Osteocyte (in vitro differentiated cells): ENCODE results near the gene IMMP2L. TPM values are rescaled to one million over a fixed set of nuclear protein-coding genes. Genes with fewer than 3 reads are reported as not detected.

Source experiments
- DNase-seq: peaks from one replicate; pipeline ENCODE4 v3.0.0; 2021; ENCODE audit warnings: mixed read lengths; ENCODE audit not compliant: unreplicated experiment; ENCODE audit errors: extremely low spot score
- H3K27ac Mint-ChIP-seq: one replicate; pipeline ENCODE4 v1.8.0; 2021; ENCODE audit warnings: mild to moderate bottlenecking, mixed read lengths; ENCODE audit not compliant: unreplicated experiment
- H3K27me3 Mint-ChIP-seq: one replicate; pipeline ENCODE4 v1.8.0; 2021; ENCODE audit warnings: mixed read lengths; ENCODE audit not compliant: unreplicated experiment
- H3K36me3 Mint-ChIP-seq: one replicate; pipeline ENCODE4 v1.8.0; 2021; ENCODE audit warnings: mixed read lengths; ENCODE audit not compliant: unreplicated experiment
- H3K4me1 Mint-ChIP-seq: one replicate; pipeline ENCODE4 v1.8.0; 2021; ENCODE audit warnings: mixed read lengths; ENCODE audit not compliant: unreplicated experiment
- H3K4me3 Mint-ChIP-seq: one replicate; pipeline ENCODE4 v1.8.0; 2021; ENCODE audit warnings: mild to moderate bottlenecking, moderate library complexity, mixed read lengths; ENCODE audit not compliant: unreplicated experiment
- H3K9me3 Mint-ChIP-seq: one replicate; pipeline ENCODE4 v1.8.0; 2021; ENCODE audit warnings: mixed read lengths; ENCODE audit not compliant: unreplicated experiment
- total RNA-seq: library from RNA; stranded (reverse); gene quantifications from 2 replicates; pipeline ENCODE4 v1.2.1, GENCODE V29; 2021
- TF ChIP-seq, protein P1 (sequence below): fragments of 200-600 bp; sonication (generic); IDR thresholded peaks from 2 replicates; pipeline ENCODE4 v1.5.0; 2021; ENCODE audit warnings: antibody characterized with exemption, mild to moderate bottlenecking, moderate library complexity

The IMMP2L gene
- total RNA-seq, 1 donor from 2014 or later = 15.6 TPM

DNA sequence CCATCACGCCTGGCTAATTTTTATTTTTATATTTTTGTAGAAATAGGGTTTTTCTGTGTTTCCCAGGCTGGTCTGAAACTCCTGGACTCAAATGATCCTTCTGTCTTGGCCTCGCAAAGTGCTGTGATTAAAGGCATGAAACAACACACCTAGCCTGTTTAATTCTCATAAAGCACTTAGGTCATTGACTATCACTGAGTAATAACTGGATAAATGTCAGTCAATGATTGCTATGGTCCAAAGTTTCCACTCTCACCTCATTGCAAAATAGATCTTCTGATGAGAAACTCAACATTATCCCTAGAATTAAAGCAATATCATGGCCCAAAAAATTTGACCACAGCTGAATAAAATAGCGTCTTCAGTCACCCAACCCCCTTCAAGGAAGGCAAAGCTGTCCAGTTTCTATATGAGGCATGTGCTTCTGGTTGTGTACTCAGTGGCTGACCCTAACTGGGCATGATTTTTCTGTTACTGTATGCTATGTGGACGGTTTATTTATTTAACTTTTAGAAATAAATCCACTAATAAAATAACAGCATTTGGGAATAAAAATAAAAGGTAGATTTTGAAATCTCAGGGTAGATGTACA is 557.9 kb downstream of the IMMP2L start:
- TF ChIP-seq, protein P1, sequence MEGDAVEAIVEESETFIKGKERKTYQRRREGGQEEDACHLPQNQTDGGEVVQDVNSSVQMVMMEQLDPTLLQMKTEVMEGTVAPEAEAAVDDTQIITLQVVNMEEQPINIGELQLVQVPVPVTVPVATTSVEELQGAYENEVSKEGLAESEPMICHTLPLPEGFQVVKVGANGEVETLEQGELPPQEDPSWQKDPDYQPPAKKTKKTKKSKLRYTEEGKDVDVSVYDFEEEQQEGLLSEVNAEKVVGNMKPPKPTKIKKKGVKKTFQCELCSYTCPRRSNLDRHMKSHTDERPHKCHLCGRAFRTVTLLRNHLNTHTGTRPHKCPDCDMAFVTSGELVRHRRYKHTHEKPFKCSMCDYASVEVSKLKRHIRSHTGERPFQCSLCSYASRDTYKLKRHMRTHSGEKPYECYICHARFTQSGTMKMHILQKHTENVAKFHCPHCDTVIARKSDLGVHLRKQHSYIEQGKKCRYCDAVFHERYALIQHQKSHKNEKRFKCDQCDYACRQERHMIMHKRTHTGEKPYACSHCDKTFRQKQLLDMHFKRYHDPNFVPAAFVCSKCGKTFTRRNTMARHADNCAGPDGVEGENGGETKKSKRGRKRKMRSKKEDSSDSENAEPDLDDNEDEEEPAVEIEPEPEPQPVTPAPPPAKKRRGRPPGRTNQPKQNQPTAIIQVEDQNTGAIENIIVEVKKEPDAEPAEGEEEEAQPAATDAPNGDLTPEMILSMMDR = no peak
- H3K27me3 Mint-ChIP-seq = no peaks in the 10 kb centered on the region
- DNase-seq = no peak

DNA sequence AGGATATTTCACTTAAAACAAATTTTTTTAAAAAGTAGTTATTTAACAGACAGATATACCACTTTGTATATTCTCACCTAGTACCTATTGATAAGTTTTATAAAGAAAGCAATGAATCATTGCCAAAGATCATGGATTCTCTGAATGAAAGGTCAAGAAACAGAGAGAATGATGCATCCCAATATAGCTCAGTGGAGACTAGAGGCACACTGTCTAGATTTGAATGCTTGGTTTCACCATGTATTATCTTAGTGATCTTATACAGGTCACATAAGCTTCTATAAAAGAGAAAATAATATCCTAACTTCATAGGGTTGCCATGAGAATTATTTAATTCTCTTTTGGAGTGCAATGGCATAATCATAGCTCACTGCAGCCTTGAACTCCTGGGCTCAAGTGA is 558.4 kb downstream of the IMMP2L start:
- Mint-ChIP-seq H3K4me3 (no peak overlapping the region), H3K27me3 (no peaks in the 10 kb centered on the region), H3K9me3 (no peaks in the 10 kb centered on the region)

More for the DNA sequence above, 557.9 kb downstream of the IMMP2L start:
- Mint-ChIP-seq H3K4me3 (no peak overlapping the region), H3K9me3 (no peaks in the 10 kb centered on the region), H3K4me1 (no peaks in the 10 kb centered on the region), H3K36me3 (no peaks in the 10 kb centered on the region), H3K27ac (no peak overlapping the region)

DNA sequence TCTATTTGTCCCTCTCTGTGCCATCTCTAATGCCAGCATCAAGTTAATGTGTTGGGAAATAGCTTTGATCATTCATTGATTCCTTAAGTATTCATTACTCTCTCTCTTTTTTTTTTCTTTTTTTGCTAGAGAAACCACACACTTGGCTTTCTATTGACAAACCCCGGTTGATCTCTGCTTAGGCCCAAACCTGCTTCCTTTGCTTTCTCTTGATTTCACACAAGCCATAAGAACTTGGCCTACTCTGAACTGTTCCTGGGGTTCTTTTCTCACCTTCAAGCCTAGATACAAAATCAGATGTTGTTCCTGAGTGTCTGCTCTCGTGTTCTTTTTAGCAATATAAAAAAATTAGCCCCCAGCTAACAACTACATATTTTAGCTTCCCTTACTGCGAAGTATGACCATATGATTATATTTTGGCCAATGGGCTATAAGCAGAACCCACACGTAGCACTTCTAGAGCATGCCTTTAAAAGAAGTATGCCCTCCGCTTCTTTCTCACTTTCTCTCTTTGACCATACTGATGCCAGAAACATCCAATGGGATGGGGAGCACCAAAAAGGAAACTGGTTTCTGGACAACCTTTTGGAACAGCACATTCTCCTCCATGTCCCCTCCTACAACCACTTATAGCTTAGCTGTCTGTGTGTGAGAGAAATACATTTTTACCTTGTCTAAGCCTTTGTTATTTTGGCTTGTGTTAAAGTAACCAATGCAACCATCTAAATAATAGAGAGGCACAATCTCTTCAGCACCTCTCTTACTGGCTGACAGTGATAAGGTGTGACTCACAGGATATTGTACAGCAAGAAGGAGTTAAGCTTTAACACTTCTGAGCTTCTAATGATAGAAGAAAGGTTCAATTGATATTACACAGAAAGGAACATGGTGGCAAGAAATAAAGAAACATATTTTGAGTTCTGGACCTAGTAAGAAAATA is 568.0 kb downstream of the IMMP2L start:
- H3K4me1 Mint-ChIP-seq = no peaks in the 10 kb centered on the region
- H3K36me3 Mint-ChIP-seq = no peaks in the 10 kb centered on the region
- TF ChIP-seq, protein P1 = no peak
- no peak overlapping the region for H3K27ac Mint-ChIP-seq
- no peaks in the 10 kb centered on the region for H3K9me3 Mint-ChIP-seq
- no peaks in the 10 kb centered on the region for H3K27me3 Mint-ChIP-seq
- no peak for DNase-seq
- no peak overlapping the region for H3K4me3 Mint-ChIP-seq

More for the DNA sequence above, 558.4 kb downstream of the IMMP2L start:
- Mint-ChIP-seq H3K36me3 (no peaks in the 10 kb centered on the region), H3K4me1 (no peaks in the 10 kb centered on the region), H3K27ac (no peak overlapping the region)
- TF ChIP-seq, protein P1 = no peak
- no peak for DNase-seq

DNA sequence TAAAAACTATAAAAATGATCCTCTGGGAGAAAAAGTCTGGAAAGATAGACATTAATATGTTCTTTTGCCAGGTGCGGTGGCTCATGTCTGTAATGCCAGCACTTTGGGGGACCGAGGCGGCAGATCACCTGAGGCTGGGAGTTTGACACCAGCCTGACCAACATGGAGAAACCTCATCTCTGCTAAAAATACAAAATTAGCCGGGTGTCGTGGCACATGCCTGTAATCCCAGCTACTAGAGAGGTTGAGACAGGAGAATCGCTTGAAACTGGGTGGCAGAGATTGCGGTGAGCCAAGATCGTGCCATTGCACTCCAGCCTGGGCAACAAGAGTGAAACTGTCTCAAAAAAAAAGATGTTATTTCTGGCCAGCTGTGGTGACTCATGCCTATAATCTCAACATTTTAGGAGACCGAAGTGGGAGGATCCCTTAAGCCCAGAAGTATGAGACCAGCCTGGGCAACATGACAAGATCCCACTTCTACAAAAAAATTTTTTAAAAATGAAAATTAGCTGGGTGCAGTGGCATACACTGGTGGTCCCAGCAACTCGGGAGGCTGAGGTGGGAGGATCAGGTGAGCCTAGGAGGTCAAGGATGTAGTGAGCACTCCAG is 573.3 kb downstream of the IMMP2L start:
- H3K4me1 Mint-ChIP-seq = peaks cover 12% of the 10 kb centered on the region
- H3K36me3 Mint-ChIP-seq = no peaks in the 10 kb centered on the region
- TF ChIP-seq, protein P1 = no peak
- H3K9me3 Mint-ChIP-seq = no peaks in the 10 kb centered on the region
- no peak overlapping the region for H3K27ac Mint-ChIP-seq
- no peak overlapping the region for H3K4me3 Mint-ChIP-seq
- DNase-seq = no peak
- no peaks in the 10 kb centered on the region for H3K27me3 Mint-ChIP-seq

DNA sequence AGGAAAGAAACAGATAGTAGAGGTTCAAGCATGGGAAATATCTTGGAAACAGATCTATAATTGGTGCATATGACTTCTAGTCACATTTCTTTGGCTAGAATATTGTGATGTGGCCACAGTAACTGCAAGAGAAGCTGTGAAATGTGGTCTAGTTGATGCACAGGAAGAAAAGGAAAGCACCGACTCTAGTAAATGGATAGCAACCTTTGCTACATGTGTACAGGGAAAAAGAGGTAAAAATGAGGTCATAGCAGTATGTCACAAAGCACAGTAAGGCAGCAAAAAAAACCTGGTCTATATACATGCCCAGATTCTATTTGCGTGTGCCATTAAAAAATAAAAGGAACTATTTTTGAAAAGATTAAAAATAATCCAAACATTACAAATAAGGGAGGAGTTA is 573.9 kb downstream of the IMMP2L start:
- Mint-ChIP-seq H3K4me3 (no peak overlapping the region), H3K9me3 (no peaks in the 10 kb centered on the region), H3K36me3 (no peaks in the 10 kb centered on the region), H3K4me1 (peaks cover 12% of the 10 kb centered on the region), H3K27me3 (no peaks in the 10 kb centered on the region), H3K27ac (no peak overlapping the region)
- no peak for DNase-seq
- TF ChIP-seq, protein P1 = no peak
